HEK293 (cell line): ENCODE results near the gene CT45A3.
"Not testable (repeated sequence)": the region's sequence is repeated elsewhere in the genome, so short reads cannot be mapped to it uniquely, and the experiment has no call there.

ENCODE experiments used
- CTCF ChIA-PET: fragments of 350-600 bp; formaldehyde crosslinking; extraction: SDS; loops from one replicate; lab custom pipeline; 2021; ENCODE audit warnings: antibody characterized with exemption; lab: Yijun Ruan, JAX
- POLR2A ChIA-PET: fragments of 300-600 bp; formaldehyde crosslinking; extraction: SDS; loops from one replicate; lab custom pipeline; 2020; ENCODE audit warnings: antibody characterized with exemption, inconsistent platforms; lab: Yijun Ruan, JAX
- H3K27ac ChIP-seq: fragments of 200-500 bp; sonication (Bioruptor generic); 2 replicates; pipeline ENCODE4 v1.5.1; 2014; ENCODE audit warnings: low read depth, low read length, control low read depth, inconsistent platforms; ENCODE audit errors: extremely low read depth
- H3K36me3 ChIP-seq, 2 experiments: fragments of 200-500 bp in 1 of 2; sonication (Bioruptor generic) in 1 of 2; 1 replicate in 1 of 2; 2 replicates in 1 of 2; pipeline ENCODE4 v1.5.1; 2014 to 2017; ENCODE audit warnings: inconsistent platforms in 2 of 2, low read length in 2 of 2; ENCODE audit not compliant: control insufficient read depth in 2 of 2, insufficient read depth in 1 of 2
- H3K4me1 ChIP-seq: fragments of 200-500 bp; sonication (Bioruptor generic); 2 replicates; pipeline ENCODE4 v1.5.1; 2014; ENCODE audit warnings: mild to moderate bottlenecking, low read length, inconsistent platforms; ENCODE audit not compliant: control insufficient read depth, insufficient read depth
- H3K4me3 ChIP-seq: 2 replicates; pipeline ENCODE4 v1.5.1; 2011; ENCODE audit warnings: low read depth, mild to moderate bottlenecking, control low read depth, low read length, moderate library complexity
- H3K9me3 ChIP-seq: fragments of 200-500 bp; sonication (Bioruptor generic); 2 replicates; pipeline ENCODE4 v1.5.1; 2014; ENCODE audit warnings: low read depth, low read length, inconsistent platforms; ENCODE audit not compliant: control insufficient read depth, insufficient read depth
- PRDM4 ChIP-seq: fragments of 450-650 bp; formaldehyde crosslinking; IDR thresholded peaks from 2 replicates; pipeline ENCODE4 v1.5.1; 2017; ENCODE audit warnings: missing biosample characterization, missing genetic modification characterization
- ZFP37 ChIP-seq: fragments of 450-650 bp; formaldehyde crosslinking; IDR thresholded peaks from 2 replicates; pipeline ENCODE4 v1.5.1; 2016; ENCODE audit warnings: missing biosample characterization, missing genetic modification characterization
- ZFP69B ChIP-seq: fragments of 450-650 bp; formaldehyde crosslinking; IDR thresholded peaks from 2 replicates; pipeline ENCODE4 v1.5.1; 2016; ENCODE audit warnings: missing biosample characterization, missing genetic modification characterization
- ZNF146 ChIP-seq: fragments of 450-650 bp; formaldehyde crosslinking; IDR thresholded peaks from 2 replicates; pipeline ENCODE4 v1.5.1; 2016; ENCODE audit warnings: missing biosample characterization, missing genetic modification characterization
- ZNF169 ChIP-seq: fragments of 450-650 bp; formaldehyde crosslinking; IDR thresholded peaks from 2 replicates; pipeline ENCODE4 v1.5.1; 2016; ENCODE audit warnings: missing biosample characterization, missing genetic modification characterization
- ZNF692 ChIP-seq: fragments of 450-650 bp; formaldehyde crosslinking; IDR thresholded peaks from 2 replicates; pipeline ENCODE4 v1.5.1; 2016; ENCODE audit warnings: missing biosample characterization, missing genetic modification characterization
- ZNF785 ChIP-seq: fragments of 450-650 bp; formaldehyde crosslinking; IDR thresholded peaks from 2 replicates; pipeline ENCODE4 v1.5.1; 2016; ENCODE audit warnings: missing biosample characterization, missing genetic modification characterization
- TF ChIP-seq, protein P1 (sequence below): fragments of 450-650 bp; formaldehyde crosslinking; IDR thresholded peaks from 2 replicates; pipeline ENCODE4 v1.5.1; 2016; ENCODE audit warnings: missing biosample characterization, missing genetic modification characterization

CT45A3 gene

DNA sequence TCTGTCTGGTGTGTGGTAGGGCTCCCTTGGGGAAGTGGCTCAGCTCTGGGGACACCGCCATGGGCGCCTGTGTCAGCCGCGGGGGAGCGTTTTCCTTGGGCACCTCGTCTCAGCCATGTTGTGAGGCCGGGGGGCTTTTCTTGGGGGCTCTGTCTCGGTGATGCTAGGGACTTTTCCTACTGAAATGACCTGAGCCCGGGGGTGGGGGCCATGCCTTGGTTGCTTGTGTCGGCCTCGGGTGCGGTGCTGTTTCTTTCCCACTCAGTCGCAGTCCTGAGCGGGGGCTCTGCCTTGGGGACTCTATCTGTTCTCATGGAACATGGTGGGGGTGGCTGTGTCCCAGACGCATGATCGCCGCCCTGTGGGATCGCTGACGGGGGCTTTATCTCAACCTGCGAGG is 54.2 kb downstream of the CT45A3 start:
- H3K4me3 ChIP-seq = no peak overlapping the region
- no peaks in the 10 kb centered on the region for H3K9me3 ChIP-seq
- ChIA-PET POLR2A (no interaction called here), CTCF (no interaction called here)
- no peak overlapping the region for H3K27ac ChIP-seq
- H3K36me3 ChIP-seq = no peaks in the 10 kb centered on the region
- TF ChIP-seq ZNF169 (tag by site-specific recombination) (no peak), ZFP37 (tag by site-specific recombination) (no peak), ZNF692 (tag by site-specific recombination) (no peak), ZNF785 (tag by site-specific recombination) (no peak), ZFP69B (tag by site-specific recombination) (no peak), PRDM4 (tag by site-specific recombination) (no peak), ZNF146 (no peak)
- TF ChIP-seq, protein P1, sequence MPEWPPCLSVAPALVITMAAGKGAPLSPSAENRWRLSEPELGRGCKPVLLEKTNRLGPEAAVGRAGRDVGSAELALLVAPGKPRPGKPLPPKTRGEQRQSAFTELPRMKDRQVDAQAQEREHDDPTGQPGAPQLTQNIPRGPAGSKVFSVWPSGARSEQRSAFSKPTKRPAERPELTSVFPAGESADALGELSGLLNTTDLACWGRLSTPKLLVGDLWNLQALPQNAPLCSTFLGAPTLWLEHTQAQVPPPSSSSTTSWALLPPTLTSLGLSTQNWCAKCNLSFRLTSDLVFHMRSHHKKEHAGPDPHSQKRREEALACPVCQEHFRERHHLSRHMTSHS = no peak
- TF ChIP-seq, all 188 proteins: peak for 0
- H3K4me1 ChIP-seq = no peaks in the 10 kb centered on the region

DNA sequence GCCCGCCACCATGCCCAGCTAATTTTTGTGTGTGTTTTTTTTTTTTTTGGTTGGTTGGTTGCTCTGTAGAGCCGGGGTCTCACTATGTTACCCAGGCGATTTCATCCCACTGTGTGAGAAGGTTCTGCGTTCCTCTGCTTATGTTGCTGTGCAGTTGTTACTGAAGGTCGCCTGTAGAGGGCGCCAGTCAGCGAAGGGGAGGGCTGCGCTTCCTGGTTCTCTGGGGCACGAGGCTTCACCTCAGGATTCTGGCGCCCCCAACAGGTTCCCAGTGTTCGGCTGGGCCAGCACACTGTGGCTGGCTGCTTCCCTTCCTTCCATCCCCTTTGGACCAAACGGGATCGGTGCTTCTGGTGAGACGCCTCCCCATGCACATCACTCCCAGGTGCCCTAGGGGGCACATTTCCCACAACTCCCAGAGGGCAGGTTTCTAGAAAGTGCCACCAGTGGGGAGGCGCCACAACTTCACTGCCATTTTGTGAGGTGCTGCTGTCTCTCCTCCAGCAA is 54.8 kb downstream of the CT45A3 start, which contains the start of gene CT45A1:
CT45A1 (plus strand) TSS at position 457 of the 507 bp plus-strand sequence. CDS start 5,302 bp downstream, outside the sequence.
- CTCF ChIA-PET = interaction anchor here (0.6 kb wide), 1 partner anchor 19 kb away, joined by 3 read pairs; no protein-coding TSS in a partner anchor
- H3K36me3 ChIP-seq, POLR2A ChIA-PET, H3K4me3 ChIP-seq, H3K9me3 ChIP-seq, H3K27ac ChIP-seq, H3K4me1 ChIP-seq: not testable (repeated sequence)
